H1 (cell line): ENCODE measurements around the gene ARHGEF4. TPM values are rescaled to one million over a fixed set of nuclear protein-coding genes. Genes with fewer than 3 reads are reported as not detected.

Experiments used
- KDM4A ChIP-seq: IDR thresholded peaks from one replicate; pipeline ENCODE4 v1.7.1; 2012; ENCODE audit warnings: low read depth, mild to moderate bottlenecking, moderate library complexity, low read length, inconsistent platforms; ENCODE audit not compliant: severe bottlenecking
- TAF1 ChIP-seq: IDR thresholded peaks from 2 replicates; pipeline ENCODE4 v1.6.1; 2011; ENCODE audit warnings: mild to moderate bottlenecking, low read depth, low read length
- polyA plus RNA-seq, 7 experiments: library from polyadenylated mRNA; depleted of rRNA in 3 of 7; stranded (reverse) in 5 of 7; unstranded in 2 of 7; fragments of >200 nt in 5 of 7; fragments of 200-250 nt in 2 of 7; gene quantifications; 1 replicate in 5 of 7; 2 replicates in 1 of 7; 4 replicates in 1 of 7; pipeline versions ENCODE4 v1.2.1 to v1.2.3, GENCODE V29; 2011 to 2013; ENCODE audit warnings: missing spikeins in 2 of 7, mixed read lengths in 2 of 7
- total RNA-seq: library from RNA; stranded (reverse); fragmentation: NEBNext Ultra II Directional; extraction: Animal tissue kit (Norgen Biotek cat#: 25700); gene quantifications from 2 replicates; pipeline ENCODE4 v1.2.1, GENCODE V29; 2021

ARHGEF4 gene
- total and polyA plus RNA-seq, 2 of the 8 experiments (the other 6 are each of a cell fraction or from before 2014, with no cell fraction given), result 10.6 to 14.6 TPM

DNA sequence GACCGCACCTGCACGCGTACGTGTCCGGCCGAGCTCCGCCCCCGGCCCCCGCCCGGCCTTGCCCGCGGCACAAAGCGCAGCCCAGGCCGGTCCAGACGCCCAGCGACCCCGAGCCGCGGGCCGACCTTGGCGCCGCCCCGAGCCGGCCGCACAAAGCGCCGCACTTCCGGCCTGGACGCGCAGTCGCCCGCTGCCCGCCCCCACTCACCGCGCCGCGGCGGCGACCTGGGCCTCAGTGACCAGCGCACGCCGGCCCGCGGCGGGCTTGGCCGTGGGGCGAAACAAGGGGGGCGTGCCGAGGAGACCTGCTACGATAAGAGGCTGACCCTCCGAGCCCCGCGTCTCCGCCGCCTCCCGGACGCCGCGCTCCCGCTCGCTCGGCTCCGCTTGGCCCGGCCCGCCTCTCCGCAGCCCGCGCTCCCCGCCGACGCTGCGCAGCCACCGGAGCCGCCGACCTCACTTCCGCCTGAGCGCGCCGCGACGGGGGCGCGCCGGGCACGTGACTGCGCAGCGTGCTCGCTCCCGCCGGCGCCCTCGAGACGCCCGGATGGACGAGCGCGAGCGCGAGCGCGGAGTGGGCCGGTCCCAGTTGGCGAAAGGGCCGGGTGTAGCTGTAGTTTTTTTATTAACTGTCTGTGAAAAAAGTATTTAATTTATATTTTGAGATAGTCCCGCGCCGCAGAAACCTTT lies 256.4 kb downstream of the ARHGEF4 start, which contains the start of gene FAM168B (continued):
- peak; percentile 36 for TF ChIP-seq KDM4A
- peak; percentile 91 for TF ChIP-seq TAF1
